H1 (cell line): ENCODE data around the gene KLC4.

ENCODE experiments used
- CEBPB ChIP-seq: IDR thresholded peaks from 2 replicates; pipeline ENCODE4 v1.6.1; 2012; ENCODE audit warnings: low read depth, low read length
- EGR1 ChIP-seq: IDR thresholded peaks from 2 replicates; pipeline ENCODE4 v1.6.1; 2011; ENCODE audit warnings: low read depth, low read length, borderline replicate concordance
- EP300 ChIP-seq, 2 experiments: IDR thresholded peaks; 1 replicate in 1 of 2; 2 replicates in 1 of 2; pipeline ENCODE4 v1.6.1; 2011 to 2012; ENCODE audit warnings: low read depth in 2 of 2, low read length in 2 of 2, mild to moderate bottlenecking in 2 of 2, borderline replicate concordance in 1 of 2, inconsistent platforms in 1 of 2, moderate library complexity in 1 of 2
- EZH2 ChIP-seq: fragments of 200-600 bp; sonication (generic); IDR thresholded peaks from 2 replicates; pipeline ENCODE4 v1.7.1; 2012; ENCODE audit warnings: low read depth, mild to moderate bottlenecking, moderate library complexity, low read length, inconsistent platforms; ENCODE audit not compliant: severe bottlenecking
- GABPA ChIP-seq: IDR thresholded peaks from 2 replicates; pipeline ENCODE4 v1.6.1; 2011; ENCODE audit warnings: mild to moderate bottlenecking, low read length, moderate library complexity, borderline replicate concordance; ENCODE audit not compliant: insufficient read depth
- RXRA ChIP-seq: IDR thresholded peaks from 2 replicates; pipeline ENCODE4 v1.6.1; 2011; ENCODE audit warnings: low read depth, mild to moderate bottlenecking, low read length, moderate library complexity; ENCODE audit not compliant: insufficient read depth
- SIRT6 ChIP-seq: IDR thresholded peaks from one replicate; pipeline ENCODE4 v1.7.1; 2012; ENCODE audit warnings: low read length, inconsistent platforms
- TCF12 ChIP-seq: IDR thresholded peaks from 2 replicates; pipeline ENCODE4 v1.6.1; 2011; ENCODE audit warnings: low read depth, mild to moderate bottlenecking, low read length
- TF ChIP-seq, protein P1 (sequence below), 3 experiments: IDR thresholded peaks; 1 replicate in 2 of 3; 2 replicates in 1 of 3; pipeline versions ENCODE4 v1.5.1 to v1.6.1; 2011; ENCODE audit warnings: low read length in 3 of 3, mild to moderate bottlenecking in 3 of 3, inconsistent platforms in 2 of 3, low read depth in 1 of 3, moderate library complexity in 1 of 3; ENCODE audit not compliant: insufficient read depth in 1 of 3; ENCODE audit errors: control extremely low read depth in 1 of 3
- TF ChIP-seq, protein P2 (sequence below): IDR thresholded peaks from 2 replicates; pipeline ENCODE4 v1.6.1; 2012; ENCODE audit warnings: inconsistent platforms

DNA sequence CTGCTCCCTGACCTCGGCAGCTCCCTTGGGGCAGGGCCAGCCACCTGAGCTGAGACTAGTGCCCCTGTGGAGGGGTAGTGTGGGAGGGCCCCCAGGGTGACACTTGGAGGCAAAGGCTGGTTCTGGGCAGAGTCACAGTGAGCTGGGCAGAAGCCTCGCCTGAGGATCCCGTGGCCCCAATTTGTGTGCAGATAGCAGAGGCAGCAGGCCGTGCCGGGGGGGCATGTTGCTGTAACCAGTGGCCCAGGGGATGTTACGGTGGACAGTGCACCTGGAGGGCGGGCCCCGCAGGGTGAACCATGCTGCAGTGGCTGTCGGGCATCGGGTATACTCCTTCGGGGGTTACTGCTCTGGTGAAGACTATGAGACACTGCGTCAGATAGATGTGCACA lies 42.5 kb upstream of the KLC4 start:
- no peak for TF ChIP-seq CEBPB
- TF ChIP-seq SIRT6 = no peak
- TF ChIP-seq EZH2 = no peak
- TF ChIP-seq, protein P1, sequence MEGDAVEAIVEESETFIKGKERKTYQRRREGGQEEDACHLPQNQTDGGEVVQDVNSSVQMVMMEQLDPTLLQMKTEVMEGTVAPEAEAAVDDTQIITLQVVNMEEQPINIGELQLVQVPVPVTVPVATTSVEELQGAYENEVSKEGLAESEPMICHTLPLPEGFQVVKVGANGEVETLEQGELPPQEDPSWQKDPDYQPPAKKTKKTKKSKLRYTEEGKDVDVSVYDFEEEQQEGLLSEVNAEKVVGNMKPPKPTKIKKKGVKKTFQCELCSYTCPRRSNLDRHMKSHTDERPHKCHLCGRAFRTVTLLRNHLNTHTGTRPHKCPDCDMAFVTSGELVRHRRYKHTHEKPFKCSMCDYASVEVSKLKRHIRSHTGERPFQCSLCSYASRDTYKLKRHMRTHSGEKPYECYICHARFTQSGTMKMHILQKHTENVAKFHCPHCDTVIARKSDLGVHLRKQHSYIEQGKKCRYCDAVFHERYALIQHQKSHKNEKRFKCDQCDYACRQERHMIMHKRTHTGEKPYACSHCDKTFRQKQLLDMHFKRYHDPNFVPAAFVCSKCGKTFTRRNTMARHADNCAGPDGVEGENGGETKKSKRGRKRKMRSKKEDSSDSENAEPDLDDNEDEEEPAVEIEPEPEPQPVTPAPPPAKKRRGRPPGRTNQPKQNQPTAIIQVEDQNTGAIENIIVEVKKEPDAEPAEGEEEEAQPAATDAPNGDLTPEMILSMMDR (IDR thresholded peaks at IDR 0.05; ENCODE audit: control extremely low read depth in 1 of 3, insufficient read depth in 1 of 3, low read depth in 1 of 3, low read length in 3 of 3) = no peak
- TF ChIP-seq EGR1 = no peak
- TF ChIP-seq, protein P2, sequence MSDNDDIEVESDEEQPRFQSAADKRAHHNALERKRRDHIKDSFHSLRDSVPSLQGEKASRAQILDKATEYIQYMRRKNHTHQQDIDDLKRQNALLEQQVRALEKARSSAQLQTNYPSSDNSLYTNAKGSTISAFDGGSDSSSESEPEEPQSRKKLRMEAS = no peak
- no peak for TF ChIP-seq EP300 (IDR thresholded peaks at IDR 0.05; ENCODE audit: borderline replicate concordance in 1 of 2, low read depth in 2 of 2, low read length in 2 of 2)
- no peak for TF ChIP-seq GABPA
- no peak for TF ChIP-seq TCF12
- TF ChIP-seq RXRA = no peak
